LoVo (cell line): ENCODE data around the gene MED14.

ENCODE experiments used
- DNase-seq: peaks from one replicate; pipeline ENCODE4 v3.0.0-alpha.2; 2016; ENCODE audit warnings: low spot score

Gene MED14

GRCh38 chrX:40663880-40664630, 71.3 kb downstream of the MED14 start:
- DNase-seq: no peak

GRCh38 chrX:40663078-40663740, 72.1 kb downstream of the MED14 start:
- DNase-seq: no peak

- DNase-seq: no peak
These were observed 73.9 kb downstream of the MED14 start for GRCh38 chrX:40661489-40661888.

- no peak for DNase-seq
These were observed 75.0 kb downstream of the MED14 start for GRCh38 chrX:40660381-40660780.

GRCh38 chrX:40653535-40653934, 81.8 kb downstream of the MED14 start:
- DNase-seq: no peak

- no peak for DNase-seq
These were observed 82.7 kb downstream of the MED14 start for GRCh38 chrX:40652664-40653063.

GRCh38 chrX:40651620-40652223, 83.6 kb downstream of the MED14 start:
- peak; percentile 53 for DNase-seq

- peak; percentile 86 for DNase-seq
These were observed 87.8 kb downstream of the MED14 start, which contains the start of gene CXorf38 for GRCh38 chrX:40647307-40648197. CXorf38 (minus strand) TSS chrX:40647561; CDS start chrX:40647520, 41 bp downstream.

GRCh38 chrX:40646489-40647306, 88.6 kb downstream of the MED14 start:
- DNase-seq: peak; percentile 24

- peak; percentile 57 for DNase-seq
These were observed 90.5 kb downstream of the MED14 start for GRCh38 chrX:40644821-40645358.

- no peak for DNase-seq
These were observed 91.2 kb downstream of the MED14 start for GRCh38 chrX:40644176-40644575.

- DNase-seq: no peak
These were observed 97.7 kb downstream of the MED14 start for GRCh38 chrX:40637687-40638086.

GRCh38 chrX:40632199-40632598, 103.1 kb downstream of the MED14 start:
- DNase-seq: no peak

GRCh38 chrX:40628506-40628905, 106.8 kb downstream of the MED14 start:
- DNase-seq: no peak

- no peak for DNase-seq
These were observed 110.0 kb downstream of the MED14 start for GRCh38 chrX:40625294-40625693.

GRCh38 chrX:40623665-40624064, 111.7 kb downstream of the MED14 start:
- DNase-seq: no peak

- DNase-seq: no peak
These were observed 112.2 kb downstream of the MED14 start, which contains the start of gene MPC1L for GRCh38 chrX:40623139-40623536. MPC1L (plus strand) TSS chrX:40623428; CDS start chrX:40623566, 138 bp downstream.

- no peak for DNase-seq
These were observed 112.7 kb downstream of the MED14 start for GRCh38 chrX:40622479-40623138.

- DNase-seq: no peak
These were observed 117.8 kb downstream of the MED14 start for GRCh38 chrX:40617566-40617965.

GRCh38 chrX:40615976-40616375, 119.4 kb downstream of the MED14 start:
- DNase-seq: no peak
